NCI-H748 (cell line): Measurements from ENCODE around the gene SLC27A3.
"Not testable (repeated sequence)": the region's sequence is repeated elsewhere in the genome, so short reads cannot be mapped to it uniquely, and the experiment has no call there.

ENCODE experiments used
- DNase-seq: peaks from one replicate; lab custom pipeline; 2025; ENCODE audit not compliant: unreplicated experiment; lab: John Stamatoyannopoulos, UW

Gene SLC27A3

GRCh38 chr1:153763365-153764225, 11.6 kb upstream of the SLC27A3 start:
- no peak for DNase-seq

- no peak for DNase-seq
Observed at GRCh38 chr1:153764310-153764709, 10.9 kb upstream of the SLC27A3 start.

GRCh38 chr1:153766663-153767062, 8.5 kb upstream of the SLC27A3 start:
- DNase-seq: not testable (repeated sequence)

- no peak for DNase-seq
Observed at GRCh38 chr1:153767519-153767918, 7.7 kb upstream of the SLC27A3 start.

GRCh38 chr1:153768316-153769181, 6.7 kb upstream of the SLC27A3 start:
- no peak for DNase-seq

- no peak for DNase-seq
Observed at GRCh38 chr1:153769221-153769620, 6.0 kb upstream of the SLC27A3 start.

- DNase-seq: no peak
Observed at GRCh38 chr1:153770797-153771196, 4.4 kb upstream of the SLC27A3 start.

- DNase-seq: no peak
Observed at GRCh38 chr1:153771261-153771660, 3.9 kb upstream of the SLC27A3 start.

GRCh38 chr1:153771841-153772593, 3.2 kb upstream of the SLC27A3 start:
- peak; percentile 16 for DNase-seq

- DNase-seq: no peak
Observed at GRCh38 chr1:153773096-153773921, 1.9 kb upstream of the SLC27A3 start.

GRCh38 chr1:153774026-153774595, 1.1 kb upstream of the SLC27A3 start:
- no peak for DNase-seq

- peak; percentile 93 for DNase-seq
Observed at GRCh38 chr1:153775458-153776327, 486 bp downstream of the SLC27A3 start.

GRCh38 chr1:153776352-153776751, 1.1 kb downstream of the SLC27A3 start:
- DNase-seq: no peak

GRCh38 chr1:153776845-153777370, 1.7 kb downstream of the SLC27A3 start:
- no peak for DNase-seq

- no peak for DNase-seq
Observed at GRCh38 chr1:153777648-153778047, 2.4 kb downstream of the SLC27A3 start.

GRCh38 chr1:153778051-153778823, 3.0 kb downstream of the SLC27A3 start:
- no peak for DNase-seq

GRCh38 chr1:153778824-153779519, 3.8 kb downstream of the SLC27A3 start:
- DNase-seq: no peak
